Dendritic cell treated with granulocyte-macrophage colony-stimulating factor and Interleukin-4, amounts not matched to agents 40 ng/mL and 50 ng/mL, for 4 days (primary cell): ENCODE measurements around the gene JARID2.

Experiments
- H3K27ac Mint-ChIP-seq: one replicate; pipeline ENCODE4 v1.8.0; 2022; ENCODE audit warnings: mild to moderate bottlenecking, mixed read lengths
- H3K27me3 Mint-ChIP-seq: one replicate; pipeline ENCODE4 v1.8.0; 2022; ENCODE audit warnings: mild to moderate bottlenecking, mixed read lengths
- H3K36me3 Mint-ChIP-seq: one replicate; pipeline ENCODE4 v1.8.0; 2022; ENCODE audit warnings: low read depth, mixed read lengths
- H3K4me1 Mint-ChIP-seq: one replicate; pipeline ENCODE4 v1.8.0; 2022; ENCODE audit warnings: low read depth, mixed read lengths
- H3K4me3 Mint-ChIP-seq: one replicate; pipeline ENCODE4 v1.8.0; 2022; ENCODE audit warnings: mild to moderate bottlenecking, moderate library complexity, mixed read lengths
- H3K9me3 Mint-ChIP-seq: one replicate; pipeline ENCODE4 v1.8.0; 2022; ENCODE audit warnings: mixed read lengths
- intact Hi-C: fragments of 100-400 bp; cut with micrococcal nuclease; formaldehyde crosslinking; loops from one replicate; pipeline ENCODE4 v1.15.0; 2022

The JARID2 gene

GRCh38 chr6:15398633-15399275 lies 152.9 kb downstream of the JARID2 start:
- H3K36me3 Mint-ChIP-seq = peaks cover 8% of the 10 kb centered on the region
- intact Hi-C loops = no loop called here
- H3K27ac Mint-ChIP-seq = peak overlapping the region; percentile 12
- peaks cover 55% of the 10 kb centered on the region for H3K4me1 Mint-ChIP-seq
- H3K9me3 Mint-ChIP-seq = no peaks in the 10 kb centered on the region
- no peaks in the 10 kb centered on the region for H3K27me3 Mint-ChIP-seq
- H3K4me3 Mint-ChIP-seq = no peak overlapping the region

GRCh38 chr6:15399641-15400470 lies 154.0 kb downstream of the JARID2 start:
- Mint-ChIP-seq H3K27ac (peak overlapping the region; percentile 39), H3K4me1 (peaks cover 65% of the 10 kb centered on the region), H3K4me3 (peak overlapping the region; percentile 65), H3K9me3 (no peaks in the 10 kb centered on the region), H3K36me3 (no peaks in the 10 kb centered on the region), H3K27me3 (no peaks in the 10 kb centered on the region)
- intact Hi-C loops = loop anchor here (5.0 kb wide), 1 partner anchor 37 kb away; no protein-coding TSS in a partner anchor

- Mint-ChIP-seq H3K9me3 (no peaks in the 10 kb centered on the region), H3K36me3 (no peaks in the 10 kb centered on the region), H3K27ac (peak overlapping the region; percentile 39), H3K27me3 (no peaks in the 10 kb centered on the region), H3K4me3 (peak overlapping the region; percentile 65), H3K4me1 (peaks cover 73% of the 10 kb centered on the region)
- intact Hi-C loops = loop anchor here (5.0 kb wide), 1 partner anchor 37 kb away; no protein-coding TSS in a partner anchor
These were observed 154.7 kb downstream of the JARID2 start for GRCh38 chr6:15400572-15401004.

DNA sequence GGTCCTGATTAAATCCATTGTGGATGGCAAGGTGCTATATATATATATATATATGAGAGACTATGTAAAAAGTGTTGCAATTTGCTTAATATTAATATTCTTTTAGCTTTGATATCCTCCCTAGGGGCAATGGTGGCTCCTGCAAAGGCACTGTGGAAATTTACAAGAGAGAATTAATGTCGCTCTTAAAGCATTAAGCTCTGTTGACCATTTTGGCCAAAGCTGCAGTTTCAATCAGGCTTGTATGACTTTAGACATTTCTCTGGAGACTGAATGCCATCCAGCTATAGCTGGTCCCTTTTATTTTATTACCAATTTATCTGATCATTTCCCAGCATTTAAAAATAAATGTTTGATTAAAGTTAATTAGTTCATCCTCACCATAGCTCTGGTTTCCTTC lies 155.3 kb downstream of the JARID2 start:
- no peaks in the 10 kb centered on the region for H3K36me3 Mint-ChIP-seq
- H3K4me1 Mint-ChIP-seq = peaks cover 77% of the 10 kb centered on the region
- H3K27ac Mint-ChIP-seq = peak overlapping the region; percentile 45
- intact Hi-C loops = loop anchor here (5.0 kb wide), 1 partner anchor 36 kb away; no protein-coding TSS in a partner anchor
- H3K27me3 Mint-ChIP-seq = no peaks in the 10 kb centered on the region
- H3K4me3 Mint-ChIP-seq = no peak overlapping the region
- no peaks in the 10 kb centered on the region for H3K9me3 Mint-ChIP-seq

DNA sequence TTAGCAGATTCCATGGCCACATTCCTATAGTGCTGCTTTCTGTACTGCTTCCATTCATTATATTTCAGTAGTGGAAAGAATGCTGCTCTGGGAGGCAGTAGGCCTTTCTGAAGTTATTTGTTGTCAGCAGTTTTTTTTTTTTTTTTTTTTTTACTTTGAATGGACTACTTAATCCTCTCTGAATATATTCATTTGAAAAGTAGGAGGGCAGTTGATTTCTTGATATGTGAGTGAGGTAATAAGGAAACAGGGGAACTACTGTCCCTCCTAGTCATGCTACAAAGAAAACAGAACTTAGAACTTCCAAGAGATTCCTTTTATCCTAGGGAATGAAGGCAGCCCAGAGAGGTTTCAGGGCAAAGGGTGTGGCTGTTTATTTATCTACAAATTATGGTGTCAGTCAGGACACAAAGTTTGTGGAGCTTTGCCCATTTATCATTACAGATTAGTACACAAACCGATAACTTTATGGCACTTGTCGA lies 155.9 kb downstream of the JARID2 start:
- intact Hi-C loops = loop anchor here (5.0 kb wide), 1 partner anchor 35 kb away; no protein-coding TSS in a partner anchor
- Mint-ChIP-seq H3K36me3 (no peaks in the 10 kb centered on the region), H3K27ac (peak overlapping the region; percentile 45), H3K27me3 (no peaks in the 10 kb centered on the region), H3K4me3 (no peak overlapping the region), H3K4me1 (peaks cover 83% of the 10 kb centered on the region), H3K9me3 (no peaks in the 10 kb centered on the region)

- Mint-ChIP-seq H3K27me3 (no peaks in the 10 kb centered on the region), H3K36me3 (no peaks in the 10 kb centered on the region), H3K27ac (peak overlapping the region; percentile 22), H3K9me3 (no peaks in the 10 kb centered on the region), H3K4me3 (no peak overlapping the region), H3K4me1 (peaks cover 90% of the 10 kb centered on the region)
- intact Hi-C loops = loop anchor here (5.0 kb wide), 1 partner anchor 35 kb away; no protein-coding TSS in a partner anchor
These were observed 156.7 kb downstream of the JARID2 start for GRCh38 chr6:15402406-15403045.

DNA sequence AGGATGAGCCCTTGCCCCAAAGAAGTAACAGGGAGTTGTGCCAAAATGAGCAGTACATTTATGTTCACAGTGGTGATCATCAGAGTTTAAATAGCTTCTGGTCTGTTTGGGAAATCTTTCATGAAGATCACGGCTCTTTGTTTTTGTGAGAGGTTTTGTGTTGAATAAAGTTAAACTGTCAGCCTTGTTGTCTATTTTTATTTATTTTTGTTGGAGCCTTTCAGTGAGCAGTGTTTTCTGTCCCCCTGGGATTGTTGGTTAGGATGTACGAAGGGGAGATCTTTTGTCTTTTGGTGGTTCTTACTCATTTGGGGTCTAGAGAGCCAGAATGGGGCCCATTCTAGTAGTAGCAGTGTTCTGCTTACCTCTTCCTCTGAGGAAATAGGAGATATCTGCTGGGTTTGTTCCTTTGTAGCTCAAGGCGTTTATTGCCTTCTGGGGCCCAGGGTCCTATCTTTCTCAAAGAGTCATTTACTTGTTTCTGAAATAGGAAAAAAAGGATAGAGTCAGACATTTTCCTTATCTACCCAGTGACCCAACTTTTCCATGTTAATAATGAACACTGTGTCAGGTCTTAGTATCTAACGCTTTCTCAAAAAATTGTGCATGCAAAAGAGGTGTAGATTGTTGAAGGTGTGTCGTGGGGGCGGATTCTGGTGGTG lies 157.4 kb downstream of the JARID2 start:
- no peaks in the 10 kb centered on the region for H3K36me3 Mint-ChIP-seq
- no peaks in the 10 kb centered on the region for H3K27me3 Mint-ChIP-seq
- no peak overlapping the region for H3K4me3 Mint-ChIP-seq
- H3K27ac Mint-ChIP-seq = peak overlapping the region; percentile 22
- intact Hi-C loops = loop anchor here (5.0 kb wide), 1 partner anchor 34 kb away; no protein-coding TSS in a partner anchor
- H3K4me1 Mint-ChIP-seq = peaks cover 93% of the 10 kb centered on the region
- no peaks in the 10 kb centered on the region for H3K9me3 Mint-ChIP-seq

GRCh38 chr6:15404685-15404980 lies 158.8 kb downstream of the JARID2 start:
- no peak overlapping the region for H3K27ac Mint-ChIP-seq
- peaks cover 82% of the 10 kb centered on the region for H3K4me1 Mint-ChIP-seq
- intact Hi-C loops = loop anchor here (5.0 kb wide), 1 partner anchor 33 kb away; no protein-coding TSS in a partner anchor
- no peaks in the 10 kb centered on the region for H3K36me3 Mint-ChIP-seq
- no peaks in the 10 kb centered on the region for H3K27me3 Mint-ChIP-seq
- no peak overlapping the region for H3K4me3 Mint-ChIP-seq
- no peaks in the 10 kb centered on the region for H3K9me3 Mint-ChIP-seq

- Mint-ChIP-seq H3K27ac (no peak overlapping the region), H3K36me3 (no peaks in the 10 kb centered on the region), H3K27me3 (no peaks in the 10 kb centered on the region), H3K4me3 (no peak overlapping the region), H3K4me1 (peaks cover 80% of the 10 kb centered on the region), H3K9me3 (no peaks in the 10 kb centered on the region)
- intact Hi-C loops = no loop called here
These were observed 159.5 kb downstream of the JARID2 start for GRCh38 chr6:15405129-15406068.

DNA sequence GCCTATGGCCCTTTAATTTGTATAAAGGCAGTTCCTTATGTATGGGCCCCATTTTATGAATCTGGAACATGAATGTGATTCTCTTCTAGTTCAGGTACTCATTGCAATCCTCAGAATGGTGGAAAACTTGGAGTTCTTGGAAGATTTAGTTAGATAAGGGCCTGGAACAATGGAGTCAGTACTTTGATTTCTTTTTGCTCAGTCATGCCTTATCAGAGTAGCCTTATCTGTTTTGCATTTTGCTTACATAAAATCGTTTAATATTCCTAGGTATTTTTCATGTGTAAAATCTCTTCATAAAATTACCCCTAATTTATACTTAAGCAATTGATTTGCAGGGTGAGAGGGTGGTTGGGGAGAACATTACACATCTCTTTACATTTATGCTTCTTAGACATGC lies 160.6 kb downstream of the JARID2 start:
- Mint-ChIP-seq H3K27ac (no peak overlapping the region), H3K9me3 (no peaks in the 10 kb centered on the region), H3K27me3 (no peaks in the 10 kb centered on the region), H3K4me1 (peaks cover 78% of the 10 kb centered on the region), H3K4me3 (no peak overlapping the region), H3K36me3 (peaks cover 6% of the 10 kb centered on the region)
- intact Hi-C loops = no loop called here

DNA sequence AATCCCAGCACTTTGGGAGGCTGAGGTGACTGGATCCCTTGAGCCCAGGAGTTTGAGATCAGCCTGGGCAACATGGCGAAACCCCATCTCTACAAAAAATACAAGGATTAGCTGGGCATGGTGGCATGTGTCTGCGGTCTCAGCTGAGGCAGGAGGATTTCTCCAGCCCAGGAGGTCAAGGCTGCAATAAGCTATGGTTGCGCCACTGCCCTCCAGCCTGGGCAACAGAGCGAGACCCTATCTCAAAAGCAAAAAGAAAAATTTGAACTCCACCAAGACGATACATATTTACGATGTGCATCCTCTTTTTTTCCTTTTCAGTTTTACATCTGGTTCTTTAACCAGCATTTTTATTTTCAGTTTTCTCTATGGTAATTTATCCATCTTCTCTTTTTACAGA lies 162.1 kb downstream of the JARID2 start:
- peaks cover 17% of the 10 kb centered on the region for H3K36me3 Mint-ChIP-seq
- H3K27me3 Mint-ChIP-seq = no peaks in the 10 kb centered on the region
- no peak overlapping the region for H3K27ac Mint-ChIP-seq
- no peak overlapping the region for H3K4me3 Mint-ChIP-seq
- intact Hi-C loops = no loop called here
- no peaks in the 10 kb centered on the region for H3K9me3 Mint-ChIP-seq
- peaks cover 74% of the 10 kb centered on the region for H3K4me1 Mint-ChIP-seq

DNA sequence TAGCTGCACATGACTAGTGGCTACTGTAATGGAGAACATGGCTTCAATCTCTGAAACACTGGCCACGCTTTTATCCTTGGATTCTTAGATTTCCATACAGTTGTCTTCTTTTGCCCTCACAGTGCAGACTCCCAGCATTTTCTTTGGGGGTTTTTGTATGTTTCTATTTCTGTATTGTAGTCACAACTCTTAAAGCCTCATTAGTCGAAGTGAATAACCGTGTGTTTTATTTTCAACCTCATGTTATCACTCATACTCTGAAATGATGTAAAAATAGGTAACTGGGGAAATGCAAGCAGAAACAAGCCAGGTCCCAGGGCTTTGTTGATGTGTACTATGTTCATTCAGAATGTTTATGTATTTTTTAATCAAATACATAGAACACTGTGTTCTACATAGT lies 162.9 kb downstream of the JARID2 start:
- intact Hi-C loops = no loop called here
- H3K27me3 Mint-ChIP-seq = no peaks in the 10 kb centered on the region
- no peak overlapping the region for H3K27ac Mint-ChIP-seq
- peaks cover 17% of the 10 kb centered on the region for H3K36me3 Mint-ChIP-seq
- H3K4me1 Mint-ChIP-seq = peaks cover 74% of the 10 kb centered on the region
- H3K9me3 Mint-ChIP-seq = no peaks in the 10 kb centered on the region
- H3K4me3 Mint-ChIP-seq = no peak overlapping the region
